KMS-11 (cell line): ENCODE results near the gene LILRA1.
"Not testable (repeated sequence)": the region's sequence is repeated elsewhere in the genome, so short reads cannot be mapped to it uniquely, and the experiment has no call there.

ENCODE experiments used
- H2AFZ ChIP-seq: fragments of 200-600 bp; sonication (generic); 2 replicates; pipeline ENCODE4 v1.6.1; 2016; ENCODE audit warnings: antibody characterized with exemption, mixed run types, low read depth
- H3K27ac ChIP-seq: fragments of 200-600 bp; sonication (generic); 2 replicates; pipeline ENCODE4 v1.6.1; 2016; ENCODE audit warnings: mild to moderate bottlenecking, mixed run types
- H3K27me3 ChIP-seq: fragments of 200-600 bp; sonication (generic); 2 replicates; pipeline ENCODE4 v1.6.1; 2017; ENCODE audit warnings: mild to moderate bottlenecking, low read depth, mixed run types, moderate library complexity; ENCODE audit not compliant: insufficient read depth
- H3K36me3 ChIP-seq: fragments of 200-600 bp; sonication (generic); 2 replicates; pipeline ENCODE4 v1.6.1; 2017; ENCODE audit warnings: mild to moderate bottlenecking, mixed run types; ENCODE audit not compliant: insufficient read depth
- H3K4me1 ChIP-seq: fragments of 200-600 bp; sonication (generic); 2 replicates; pipeline ENCODE4 v1.6.1; 2016; ENCODE audit warnings: mild to moderate bottlenecking, low read depth, mixed run types; ENCODE audit not compliant: poor library complexity, severe bottlenecking
- H3K4me2 ChIP-seq: fragments of 200-600 bp; sonication (generic); 2 replicates; pipeline ENCODE4 v1.7.0; 2016; ENCODE audit warnings: mild to moderate bottlenecking, mixed run types
- H3K4me3 ChIP-seq: fragments of 200-600 bp; sonication (generic); IDR thresholded peaks from 2 replicates; pipeline ENCODE4 v1.6.1; 2017; ENCODE audit warnings: low read depth, low read length, mixed read lengths; ENCODE audit not compliant: insufficient read depth
- H3K79me2 ChIP-seq: fragments of 200-600 bp; sonication (generic); 2 replicates; pipeline ENCODE4 v1.6.1; 2016; ENCODE audit warnings: low read depth, mixed run types; ENCODE audit not compliant: insufficient read depth
- H3K9ac ChIP-seq: fragments of 200-600 bp; sonication (generic); 2 replicates; pipeline ENCODE4 v1.6.1; 2016; ENCODE audit warnings: mild to moderate bottlenecking, mixed run types
- H4K20me1 ChIP-seq: fragments of 200-600 bp; sonication (generic); 2 replicates; pipeline ENCODE4 v1.6.1; 2016; ENCODE audit warnings: mild to moderate bottlenecking, mixed run types; ENCODE audit not compliant: insufficient read depth
- TF ChIP-seq, protein P1 (sequence below): fragments of 200-600 bp; sonication (generic); conservative IDR thresholded peaks from 2 replicates; pipeline ENCODE4 v1.6.1; 2017; ENCODE audit warnings: low read depth, mild to moderate bottlenecking, antibody characterized with exemption, low read length, moderate library complexity, mixed read lengths

LILRA1 gene

GRCh38 chr19:54616821-54617560, 23.6 kb downstream of the LILRA1 start:
- Histone ChIP-seq H3K4me1 (no peaks in the 10 kb centered on the region), H3K79me2 (no peaks in the 10 kb centered on the region), H3K4me3 (no peak overlapping the region), H3K4me2 (no peak overlapping the region), H3K27ac (no peak overlapping the region), H3K9ac (no peak overlapping the region), H3K27me3 (peaks cover 4% of the 10 kb centered on the region; the same call in 1 of the 2 replicates), H4K20me1 (no peaks in the 10 kb centered on the region), H2AFZ (no peak overlapping the region), H3K36me3 (no peaks in the 10 kb centered on the region)
- TF ChIP-seq, protein P1, sequence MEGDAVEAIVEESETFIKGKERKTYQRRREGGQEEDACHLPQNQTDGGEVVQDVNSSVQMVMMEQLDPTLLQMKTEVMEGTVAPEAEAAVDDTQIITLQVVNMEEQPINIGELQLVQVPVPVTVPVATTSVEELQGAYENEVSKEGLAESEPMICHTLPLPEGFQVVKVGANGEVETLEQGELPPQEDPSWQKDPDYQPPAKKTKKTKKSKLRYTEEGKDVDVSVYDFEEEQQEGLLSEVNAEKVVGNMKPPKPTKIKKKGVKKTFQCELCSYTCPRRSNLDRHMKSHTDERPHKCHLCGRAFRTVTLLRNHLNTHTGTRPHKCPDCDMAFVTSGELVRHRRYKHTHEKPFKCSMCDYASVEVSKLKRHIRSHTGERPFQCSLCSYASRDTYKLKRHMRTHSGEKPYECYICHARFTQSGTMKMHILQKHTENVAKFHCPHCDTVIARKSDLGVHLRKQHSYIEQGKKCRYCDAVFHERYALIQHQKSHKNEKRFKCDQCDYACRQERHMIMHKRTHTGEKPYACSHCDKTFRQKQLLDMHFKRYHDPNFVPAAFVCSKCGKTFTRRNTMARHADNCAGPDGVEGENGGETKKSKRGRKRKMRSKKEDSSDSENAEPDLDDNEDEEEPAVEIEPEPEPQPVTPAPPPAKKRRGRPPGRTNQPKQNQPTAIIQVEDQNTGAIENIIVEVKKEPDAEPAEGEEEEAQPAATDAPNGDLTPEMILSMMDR = no peak

DNA sequence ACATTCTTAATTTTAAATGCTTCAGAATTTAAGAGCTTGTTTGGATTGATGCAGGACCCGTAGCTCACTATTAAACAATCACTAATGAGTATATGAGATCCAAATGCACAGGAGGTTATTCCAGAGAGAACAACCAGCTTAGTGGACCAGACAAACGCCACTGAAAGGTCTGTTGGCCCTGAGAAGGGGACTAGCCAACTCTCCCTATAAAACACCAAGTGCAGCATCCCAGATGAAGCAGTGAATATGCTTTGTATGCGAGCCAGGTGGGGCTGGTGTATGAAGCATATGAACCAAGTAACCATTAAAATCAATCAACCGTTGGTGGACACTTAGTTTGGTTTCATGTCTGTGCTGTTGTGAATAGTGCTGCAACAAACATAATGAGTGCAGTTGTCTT, 27.0 kb downstream of the LILRA1 start:
- Histone ChIP-seq H3K4me2 (no peak overlapping the region), H3K4me3 (no peak overlapping the region)

DNA sequence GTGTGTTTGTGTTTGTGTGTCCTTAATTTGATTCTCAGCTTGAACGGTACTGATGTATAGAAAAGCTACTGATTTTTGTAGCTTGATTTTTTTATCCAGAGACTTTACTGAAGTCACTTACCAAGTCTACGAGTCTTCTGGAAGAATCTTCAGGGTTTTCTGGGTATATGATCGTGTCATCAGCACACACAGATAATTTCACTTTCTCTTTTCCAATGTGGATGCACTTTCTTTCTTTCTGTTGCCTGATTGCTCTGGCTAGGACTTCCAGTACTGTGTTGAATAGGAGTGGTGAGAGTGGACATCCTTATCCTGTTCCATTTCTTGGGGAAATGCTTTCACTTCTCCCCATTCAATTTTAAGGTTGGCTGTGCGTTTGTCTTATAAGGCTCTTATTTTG, 29.0 kb downstream of the LILRA1 start:
- Histone ChIP-seq H3K79me2 (no peaks in the 10 kb centered on the region), H3K27me3 (peaks cover 6% of the 10 kb centered on the region; the same call in 1 of the 2 replicates), H3K27ac (no peak overlapping the region)

More for the DNA sequence above, 27.0 kb downstream of the LILRA1 start:
- H2AFZ ChIP-seq = no peak overlapping the region
- H3K79me2 ChIP-seq = no peaks in the 10 kb centered on the region
- TF ChIP-seq, protein P1 = no peak
- peaks cover 6% of the 10 kb centered on the region; the same call in 1 of the 2 replicates for H3K27me3 ChIP-seq
- H3K36me3 ChIP-seq = no peaks in the 10 kb centered on the region
- no peak overlapping the region for H3K9ac ChIP-seq
- no peaks in the 10 kb centered on the region for H3K4me1 ChIP-seq
- no peaks in the 10 kb centered on the region for H4K20me1 ChIP-seq
- no peak overlapping the region for H3K27ac ChIP-seq

DNA sequence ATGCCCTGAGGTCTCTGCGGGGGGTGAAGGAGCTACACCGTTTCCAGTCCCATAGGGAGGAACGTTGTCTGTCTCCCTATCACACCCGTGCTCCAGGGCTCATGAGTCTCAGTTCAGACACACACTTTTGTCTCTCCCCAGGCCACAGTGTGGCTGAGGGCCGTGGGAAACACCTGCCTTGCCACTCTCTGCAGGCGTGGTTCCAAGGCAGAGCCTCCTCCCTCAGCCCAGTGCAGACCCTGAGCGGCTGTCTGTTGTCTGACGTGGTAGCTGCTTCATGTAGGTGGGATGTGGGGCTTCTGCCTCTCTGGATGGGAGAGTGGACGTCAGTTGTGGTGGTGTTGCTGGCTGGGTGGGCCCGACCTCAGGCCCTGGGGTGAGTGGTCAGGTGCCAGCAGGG, 30.8 kb downstream of the LILRA1 start:
- H3K79me2 ChIP-seq, H3K4me1 ChIP-seq, H3K4me3 ChIP-seq, H3K9ac ChIP-seq, H3K36me3 ChIP-seq, H3K27me3 ChIP-seq, H2AFZ ChIP-seq, H3K27ac ChIP-seq, H4K20me1 ChIP-seq, H3K4me2 ChIP-seq: not testable (repeated sequence)

More for the DNA sequence above, 29.0 kb downstream of the LILRA1 start:
- H2AFZ ChIP-seq = no peak overlapping the region
- no peak overlapping the region for H3K4me2 ChIP-seq
- H3K4me3 ChIP-seq = no peak overlapping the region
- no peak overlapping the region for H3K9ac ChIP-seq
- H3K36me3 ChIP-seq = no peaks in the 10 kb centered on the region
- TF ChIP-seq, protein P1 = no peak
- no peaks in the 10 kb centered on the region for H3K4me1 ChIP-seq
- H4K20me1 ChIP-seq = no peaks in the 10 kb centered on the region

DNA sequence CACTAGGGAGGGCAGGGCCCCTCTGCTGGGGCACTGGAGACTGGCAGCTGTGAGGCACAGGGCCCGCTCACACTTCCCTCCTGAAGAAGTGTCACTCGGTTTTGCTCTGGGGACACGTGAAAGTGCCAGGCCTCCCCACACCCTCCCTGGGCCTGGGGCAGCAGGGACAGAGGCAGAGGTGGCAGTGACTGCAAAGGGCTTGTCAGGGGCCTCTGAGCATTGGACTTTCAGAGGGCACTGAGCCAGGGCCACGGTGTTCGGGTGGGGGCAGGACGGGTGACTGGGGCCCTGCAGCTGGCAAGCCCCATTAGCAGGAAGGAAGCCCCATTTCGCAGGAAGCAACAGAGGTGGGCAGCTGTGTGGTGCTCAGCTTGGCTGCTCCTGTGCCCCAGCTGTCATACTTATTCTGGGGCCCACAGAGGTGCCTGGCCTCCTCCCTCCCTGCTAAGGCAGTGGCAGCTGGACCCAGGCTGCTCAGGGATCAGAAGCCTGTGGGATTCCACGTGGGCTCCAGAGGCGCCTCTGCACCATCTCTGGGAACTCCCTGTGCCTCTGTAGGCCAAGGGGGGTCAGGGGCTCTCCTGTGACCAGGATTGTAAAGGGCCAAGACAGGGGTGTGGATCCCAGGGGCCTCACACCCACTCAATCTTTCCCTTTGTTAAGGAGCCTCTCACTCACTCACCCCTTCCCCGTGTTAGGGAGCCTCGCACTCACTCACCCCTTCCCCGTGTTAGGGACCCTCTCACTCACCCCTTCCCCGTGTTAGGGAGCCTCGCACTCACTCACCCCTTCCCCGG, 31.7 kb downstream of the LILRA1 start:
- H3K4me3 ChIP-seq, H3K36me3 ChIP-seq, H2AFZ ChIP-seq, H4K20me1 ChIP-seq, H3K79me2 ChIP-seq, H3K27ac ChIP-seq, H3K27me3 ChIP-seq, H3K4me2 ChIP-seq, H3K4me1 ChIP-seq, H3K9ac ChIP-seq: not testable (repeated sequence)
